ENCODE measurements around the gene SOCS7.

DNA sequence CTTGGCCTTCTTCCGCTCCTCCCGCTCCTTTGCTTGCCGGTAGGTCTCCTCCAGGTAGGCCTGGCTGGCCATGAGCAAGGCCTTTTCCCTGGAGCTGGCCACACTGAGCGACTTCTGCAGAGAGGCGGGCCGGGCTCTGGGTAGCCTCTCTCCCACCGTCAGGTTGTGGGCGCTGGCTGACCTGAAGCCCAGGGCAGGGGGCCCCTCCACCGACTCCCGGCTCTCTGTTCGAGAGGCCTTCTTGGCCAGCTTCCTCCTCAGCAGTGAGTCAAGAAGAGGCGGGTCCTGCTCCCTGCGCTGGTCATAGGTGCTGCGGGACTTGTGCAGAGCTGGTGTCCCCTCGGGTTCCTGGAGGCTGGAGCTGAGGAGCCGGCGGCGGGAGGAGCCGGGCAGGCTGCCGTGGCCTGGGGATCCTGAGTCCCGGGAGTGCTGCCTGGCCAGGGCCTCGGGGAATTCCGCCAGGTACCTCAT, 20.7 kb upstream of the SOCS7 start:
- TF ChIP-seq, protein P1, sequence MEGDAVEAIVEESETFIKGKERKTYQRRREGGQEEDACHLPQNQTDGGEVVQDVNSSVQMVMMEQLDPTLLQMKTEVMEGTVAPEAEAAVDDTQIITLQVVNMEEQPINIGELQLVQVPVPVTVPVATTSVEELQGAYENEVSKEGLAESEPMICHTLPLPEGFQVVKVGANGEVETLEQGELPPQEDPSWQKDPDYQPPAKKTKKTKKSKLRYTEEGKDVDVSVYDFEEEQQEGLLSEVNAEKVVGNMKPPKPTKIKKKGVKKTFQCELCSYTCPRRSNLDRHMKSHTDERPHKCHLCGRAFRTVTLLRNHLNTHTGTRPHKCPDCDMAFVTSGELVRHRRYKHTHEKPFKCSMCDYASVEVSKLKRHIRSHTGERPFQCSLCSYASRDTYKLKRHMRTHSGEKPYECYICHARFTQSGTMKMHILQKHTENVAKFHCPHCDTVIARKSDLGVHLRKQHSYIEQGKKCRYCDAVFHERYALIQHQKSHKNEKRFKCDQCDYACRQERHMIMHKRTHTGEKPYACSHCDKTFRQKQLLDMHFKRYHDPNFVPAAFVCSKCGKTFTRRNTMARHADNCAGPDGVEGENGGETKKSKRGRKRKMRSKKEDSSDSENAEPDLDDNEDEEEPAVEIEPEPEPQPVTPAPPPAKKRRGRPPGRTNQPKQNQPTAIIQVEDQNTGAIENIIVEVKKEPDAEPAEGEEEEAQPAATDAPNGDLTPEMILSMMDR (IDR thresholded peaks at IDR 0.05; ENCODE audit: low read depth, low read length, poor library complexity, severe bottlenecking) = no peak
- no peak for TF ChIP-seq EZH2phosphoT487 (IDR thresholded peaks at IDR 0.05; ENCODE audit: borderline replicate concordance, low read length)
